ENCODE measurements around the gene ILF2.
A peak's percentile ranks its signal among the peaks of the same experiment; 100 is the strongest.

- TF ChIP-seq POLR2AphosphoS5 (IDR thresholded peaks at IDR 0.05) (peak in 1 of 4 donors; percentile 34), POLR2A (IDR thresholded peaks at IDR 0.05) (no peak), CTCF (IDR thresholded peaks at IDR 0.05) (no peak)
These were observed 27.5 kb upstream of the ILF2 start for GRCh38 chr1:153698020-153698922.
